ENCODE measurements around the gene RTN4.
"Not testable (repeated sequence)": the region's sequence is repeated elsewhere in the genome, so short reads cannot be mapped to it uniquely, and the experiment has no call there.

The RTN4 gene

DNA sequence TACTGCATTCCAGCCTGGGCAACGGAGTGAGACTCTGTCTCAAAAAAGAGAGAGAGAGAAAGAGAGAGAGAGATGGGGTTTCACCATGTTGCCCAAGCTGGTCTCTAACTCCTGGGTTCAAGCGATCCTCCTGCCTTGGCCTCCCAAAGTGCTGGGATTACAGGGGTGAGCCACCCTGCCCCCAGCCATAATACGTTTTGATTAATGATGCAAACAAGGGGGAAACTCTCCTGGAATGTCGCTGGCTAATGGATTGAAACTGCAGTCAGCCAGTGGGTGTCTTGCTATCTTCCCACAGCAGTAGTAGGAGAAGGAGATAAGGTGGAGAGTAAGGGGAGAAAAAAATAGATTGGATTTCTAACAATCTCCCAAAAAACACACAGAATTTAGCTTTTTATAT is 9.5 kb upstream of the RTN4 start:
- CTCF ChIA-PET: no interaction called here

GRCh38 chr2:55057474-55057873 is 7.2 kb upstream of the RTN4 start:
- no peak for DNase-seq (ENCODE audit: extremely low spot score)
- TF ChIP-seq HDGF (IDR thresholded peaks at IDR 0.05; ENCODE audit: borderline replicate concordance) (no peak), FOXA1 (IDR thresholded peaks at IDR 0.05) (no peak), FOXM1 (IDR thresholded peaks at IDR 0.05; ENCODE audit: borderline replicate concordance) (no peak), SUZ12 (IDR thresholded peaks at IDR 0.05) (no peak), CTBP1 (IDR thresholded peaks at IDR 0.05; ENCODE audit: borderline replicate concordance) (no peak), FOXK2 (IDR thresholded peaks at IDR 0.05) (no peak), LEF1 (IDR thresholded peaks at IDR 0.05; ENCODE audit: borderline replicate concordance) (no peak), PKNOX1 (IDR thresholded peaks at IDR 0.05) (no peak), ARNT (IDR thresholded peaks at IDR 0.05) (no peak)
- ChIA-PET POLR2A (interaction anchor here (2.2 kb wide), 1 partner anchor 9 kb away, joined by 5 read pairs; no protein-coding TSS in a partner anchor), CTCF (interaction anchor here (0.8 to 1.4 kb wide), 3 partner anchors 9 to 111 kb away, joined by 3 to 4 read pairs (median 3); no protein-coding TSS in a partner anchor)

More for the DNA sequence above, 9.5 kb upstream of the RTN4 start:
- POLR2A ChIA-PET: interaction anchor here (1.1 kb wide), 1 partner anchor 9 kb away, joined by 5 read pairs; the partner anchor contains the start of gene RTN4
- DNase-seq (ENCODE audit: extremely low spot score): no peak
- no peak for TF ChIP-seq L3MBTL2 (conservative IDR thresholded peaks at IDR 0.05)
- TF ChIP-seq TARDBP (IDR thresholded peaks at IDR 0.05): no peak
- no peak for TF ChIP-seq SUZ12 (IDR thresholded peaks at IDR 0.05)

- POLR2A ChIA-PET: no interaction called here
- no peak for DNase-seq (ENCODE audit: extremely low spot score)
Observed at GRCh38 chr2:55056024-55056521, 5.8 kb upstream of the RTN4 start.

GRCh38 chr2:55054106-55054875 is 4.0 kb upstream of the RTN4 start:
- POLR2A ChIA-PET: no interaction called here
- CTCF ChIA-PET: no interaction called here

More at GRCh38 chr2:55056024-55056521, 5.8 kb upstream of the RTN4 start:
- no peak for TF ChIP-seq ZNF384 (IDR thresholded peaks at IDR 0.05)
- CTCF ChIA-PET: no interaction called here

GRCh38 chr2:55053225-55053624 is 3.0 kb upstream of the RTN4 start:
- CTCF ChIA-PET; POLR2A ChIA-PET; DNase-seq (ENCODE audit: extremely low spot score): not testable (repeated sequence)

More at GRCh38 chr2:55054106-55054875, 4.0 kb upstream of the RTN4 start:
- no peak for DNase-seq (ENCODE audit: extremely low spot score)
- no peak for TF ChIP-seq BHLHE40 (IDR thresholded peaks at IDR 0.05; ENCODE audit: borderline replicate concordance)
- TF ChIP-seq ARNT (IDR thresholded peaks at IDR 0.05): no peak
- TF ChIP-seq ELF4 (IDR thresholded peaks at IDR 0.05): no peak
- TF ChIP-seq LEF1 (IDR thresholded peaks at IDR 0.05; ENCODE audit: borderline replicate concordance): no peak
- no peak for TF ChIP-seq NFRKB (IDR thresholded peaks at IDR 0.05)
- TF ChIP-seq FOXM1 (IDR thresholded peaks at IDR 0.05; ENCODE audit: borderline replicate concordance): no peak
- no peak for TF ChIP-seq SP1 (IDR thresholded peaks at IDR 0.05)
- TF ChIP-seq L3MBTL2 (conservative IDR thresholded peaks at IDR 0.05): no peak
- no peak for TF ChIP-seq CTBP1 (IDR thresholded peaks at IDR 0.05; ENCODE audit: borderline replicate concordance)
- no peak for TF ChIP-seq FOXK2 (IDR thresholded peaks at IDR 0.05)
- TF ChIP-seq PKNOX1 (IDR thresholded peaks at IDR 0.05): no peak
- no peak for TF ChIP-seq ZNF384 (IDR thresholded peaks at IDR 0.05)
- TF ChIP-seq TARDBP (IDR thresholded peaks at IDR 0.05): no peak
- TF ChIP-seq SUZ12 (IDR thresholded peaks at IDR 0.05): no peak
- no peak for TF ChIP-seq HDGF (IDR thresholded peaks at IDR 0.05; ENCODE audit: borderline replicate concordance)

- CTCF ChIA-PET: no interaction called here
- no peak for DNase-seq (ENCODE audit: extremely low spot score)
- TF ChIP-seq HDGF (IDR thresholded peaks at IDR 0.05; ENCODE audit: borderline replicate concordance) (no peak), LEF1 (IDR thresholded peaks at IDR 0.05; ENCODE audit: borderline replicate concordance) (no peak), ZNF384 (IDR thresholded peaks at IDR 0.05) (no peak), FOXK2 (IDR thresholded peaks at IDR 0.05) (no peak), NFRKB (IDR thresholded peaks at IDR 0.05) (no peak), CTBP1 (IDR thresholded peaks at IDR 0.05; ENCODE audit: borderline replicate concordance) (no peak), BHLHE40 (IDR thresholded peaks at IDR 0.05; ENCODE audit: borderline replicate concordance) (no peak), FOXA1 (IDR thresholded peaks at IDR 0.05) (no peak), FOXM1 (IDR thresholded peaks at IDR 0.05; ENCODE audit: borderline replicate concordance) (no peak), SUZ12 (IDR thresholded peaks at IDR 0.05) (no peak), ELF4 (IDR thresholded peaks at IDR 0.05) (no peak), SP1 (IDR thresholded peaks at IDR 0.05) (no peak), L3MBTL2 (conservative IDR thresholded peaks at IDR 0.05) (no peak), PKNOX1 (IDR thresholded peaks at IDR 0.05) (no peak), ARNT (IDR thresholded peaks at IDR 0.05) (no peak), TARDBP (IDR thresholded peaks at IDR 0.05) (no peak)
- POLR2A ChIA-PET: interaction anchor here (0.6 to 4.2 kb wide), 3 partner anchors 16 to 330 kb away, joined by 3 to 40 read pairs (median 3); no protein-coding TSS in a partner anchor
Observed at GRCh38 chr2:55052129-55053061, 2.1 kb upstream of the RTN4 start.

Data from HEK293T (cell line).